HG03196 (cell line): ENCODE measurements around the gene COG7.
"Not testable (repeated sequence)": the region's sequence is repeated elsewhere in the genome, so short reads cannot be mapped to it uniquely, and the experiment has no call there.

ENCODE experiments used
- ATAC-seq: cut with Tn5 transposase; IDR thresholded peaks from one replicate; pipeline ENCODE4 v1.9.1; 2021; ENCODE audit not compliant: unreplicated experiment

The COG7 gene

GRCh38 chr16:23476289-23476688 is 23.3 kb upstream of the COG7 start:
- ATAC-seq: no peak

DNA sequence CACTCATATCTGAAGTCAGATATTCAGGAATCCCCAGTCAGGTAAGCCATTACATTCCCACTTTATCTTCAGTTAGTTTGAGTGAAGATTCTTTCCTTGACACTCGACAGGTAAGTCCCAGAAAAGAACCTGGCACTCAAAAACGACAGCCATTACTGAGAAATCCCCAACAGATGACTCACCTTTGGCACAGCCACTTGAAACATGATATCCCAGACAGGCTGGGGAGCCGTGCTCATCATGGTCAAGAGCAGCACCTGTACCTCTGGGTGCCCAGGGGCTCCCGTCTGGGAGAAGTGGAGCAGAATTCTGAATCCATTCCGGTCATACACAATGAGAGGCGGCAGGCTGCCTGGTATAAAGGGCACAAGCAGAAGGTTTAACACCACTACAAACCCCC is 16.8 kb upstream of the COG7 start:
- ATAC-seq: no peak

DNA sequence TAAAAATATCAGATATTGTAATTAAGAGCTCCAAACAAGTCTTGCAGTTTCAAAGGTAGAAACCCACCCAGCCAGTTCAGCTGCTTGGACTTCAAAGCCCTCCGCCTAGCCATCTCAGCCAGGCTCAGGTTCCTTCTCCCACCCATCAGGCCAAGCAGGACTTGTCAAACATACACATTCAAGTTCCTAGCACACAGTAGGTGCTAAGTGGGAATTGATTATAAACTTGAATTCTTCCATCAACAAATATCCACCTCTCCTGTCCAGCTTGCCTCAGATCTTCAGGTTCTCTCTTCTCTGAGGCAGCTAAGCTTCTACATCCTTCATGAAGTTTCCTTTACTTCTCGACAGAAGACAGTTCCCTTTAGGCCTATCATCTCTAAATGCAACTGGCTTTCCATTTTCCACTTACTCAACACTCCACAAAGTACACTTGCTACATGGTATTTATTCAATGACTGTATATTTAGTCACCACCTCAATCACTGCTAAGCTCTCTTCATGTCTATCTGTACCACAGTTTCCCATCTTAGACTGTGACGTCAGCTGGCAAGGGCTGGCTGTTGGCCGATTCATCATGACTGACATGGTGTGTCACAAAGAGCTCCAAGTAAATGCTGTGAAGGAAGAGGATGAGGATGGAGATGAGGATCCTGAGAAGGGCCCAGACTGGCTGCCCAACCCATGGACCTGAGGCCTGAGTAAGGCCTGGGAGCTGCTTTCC is 13.3 kb upstream of the COG7 start:
- no peak for ATAC-seq

DNA sequence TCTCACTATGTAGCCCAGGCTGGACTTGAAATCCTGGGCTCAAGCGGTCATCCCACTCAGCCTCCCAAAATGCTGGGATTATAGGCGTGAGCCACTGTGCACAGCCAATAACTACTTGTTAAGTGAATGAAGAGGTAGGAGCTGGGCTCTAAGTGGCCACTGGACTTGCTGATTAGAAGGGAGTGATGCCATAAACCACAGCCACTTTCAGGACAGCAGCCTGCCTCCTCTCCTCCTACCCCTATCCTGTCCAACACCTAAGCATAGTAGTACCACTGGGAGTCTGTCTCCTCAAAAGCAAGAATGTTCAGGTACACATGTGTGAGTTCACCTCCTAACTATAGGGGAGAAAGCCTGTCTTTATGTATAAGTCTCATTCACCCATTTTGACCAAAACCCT is 12.2 kb upstream of the COG7 start:
- ATAC-seq: no peak

GRCh38 chr16:23464196-23464595 is 11.2 kb upstream of the COG7 start:
- no peak for ATAC-seq

DNA sequence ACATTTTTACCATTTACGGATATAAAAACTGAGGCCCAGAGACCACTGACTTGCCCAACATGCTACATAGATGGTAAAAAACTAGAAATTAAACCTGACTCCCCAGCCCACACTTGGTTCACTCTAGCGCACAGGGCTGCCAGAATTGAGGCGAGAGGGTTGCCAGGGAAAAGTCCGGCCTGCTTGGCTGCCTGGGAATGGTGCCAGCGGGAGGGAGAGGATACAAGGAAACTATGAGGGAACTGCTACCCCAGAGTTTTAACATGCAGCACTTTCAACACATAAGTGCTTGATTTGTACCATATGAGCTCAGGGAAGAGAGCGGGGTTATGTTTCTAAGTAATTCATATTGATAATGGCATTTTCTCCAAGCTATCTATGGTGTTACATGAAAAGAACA is 10.0 kb upstream of the COG7 start:
- not testable (repeated sequence) for ATAC-seq

GRCh38 chr16:23453338-23454052 is 506 bp upstream of the COG7 start:
- ATAC-seq: no peak

- ATAC-seq: no peak
Observed at GRCh38 chr16:23452221-23452571, 793 bp downstream of the COG7 start.

- ATAC-seq: no peak
Observed at GRCh38 chr16:23448392-23448791, 4.6 kb downstream of the COG7 start.

- not testable (repeated sequence) for ATAC-seq
Observed at GRCh38 chr16:23437542-23437941, 15.4 kb downstream of the COG7 start.

- ATAC-seq: no peak
Observed at GRCh38 chr16:23436951-23437350, 16.0 kb downstream of the COG7 start.

DNA sequence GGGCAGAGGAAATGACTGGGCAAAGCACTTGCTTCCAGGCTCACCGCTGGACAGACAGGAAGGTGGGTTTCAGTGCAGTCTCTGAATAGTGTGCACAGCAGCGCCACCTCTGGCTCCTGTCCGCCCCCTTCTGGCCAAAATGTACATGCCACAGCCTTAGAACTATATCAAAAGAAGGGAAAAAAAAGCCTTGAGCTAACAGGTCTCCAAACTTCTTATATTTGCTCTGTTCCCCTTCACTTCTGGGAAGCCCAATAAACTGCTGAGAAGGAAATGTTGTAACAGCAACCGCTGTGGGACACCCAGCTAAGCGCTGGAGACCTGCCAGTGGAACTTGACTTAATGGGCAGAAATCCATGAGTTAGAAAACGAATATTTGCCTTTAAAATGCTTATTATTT is 17.5 kb downstream of the COG7 start:
- no peak for ATAC-seq

DNA sequence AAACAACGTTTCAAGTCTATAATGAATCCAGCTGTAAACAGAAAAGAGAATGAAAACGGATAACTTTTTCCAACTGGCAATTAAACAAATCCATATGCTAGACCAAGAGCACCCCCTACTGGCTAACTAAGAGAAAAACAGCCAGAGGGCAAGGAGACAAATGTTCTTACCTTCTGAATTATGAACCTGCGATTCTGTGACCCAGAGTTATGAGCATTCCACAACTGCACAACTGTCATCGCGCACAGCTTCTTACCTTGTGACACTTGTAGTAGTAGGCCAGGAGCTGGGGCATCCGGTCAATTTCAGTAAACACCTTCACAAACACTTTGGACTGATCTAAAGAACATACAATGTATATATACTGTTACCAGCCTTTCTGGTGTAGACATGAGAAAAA is 18.6 kb downstream of the COG7 start:
- ATAC-seq: no peak

GRCh38 chr16:23433261-23433920 is 19.6 kb downstream of the COG7 start:
- ATAC-seq: no peak

DNA sequence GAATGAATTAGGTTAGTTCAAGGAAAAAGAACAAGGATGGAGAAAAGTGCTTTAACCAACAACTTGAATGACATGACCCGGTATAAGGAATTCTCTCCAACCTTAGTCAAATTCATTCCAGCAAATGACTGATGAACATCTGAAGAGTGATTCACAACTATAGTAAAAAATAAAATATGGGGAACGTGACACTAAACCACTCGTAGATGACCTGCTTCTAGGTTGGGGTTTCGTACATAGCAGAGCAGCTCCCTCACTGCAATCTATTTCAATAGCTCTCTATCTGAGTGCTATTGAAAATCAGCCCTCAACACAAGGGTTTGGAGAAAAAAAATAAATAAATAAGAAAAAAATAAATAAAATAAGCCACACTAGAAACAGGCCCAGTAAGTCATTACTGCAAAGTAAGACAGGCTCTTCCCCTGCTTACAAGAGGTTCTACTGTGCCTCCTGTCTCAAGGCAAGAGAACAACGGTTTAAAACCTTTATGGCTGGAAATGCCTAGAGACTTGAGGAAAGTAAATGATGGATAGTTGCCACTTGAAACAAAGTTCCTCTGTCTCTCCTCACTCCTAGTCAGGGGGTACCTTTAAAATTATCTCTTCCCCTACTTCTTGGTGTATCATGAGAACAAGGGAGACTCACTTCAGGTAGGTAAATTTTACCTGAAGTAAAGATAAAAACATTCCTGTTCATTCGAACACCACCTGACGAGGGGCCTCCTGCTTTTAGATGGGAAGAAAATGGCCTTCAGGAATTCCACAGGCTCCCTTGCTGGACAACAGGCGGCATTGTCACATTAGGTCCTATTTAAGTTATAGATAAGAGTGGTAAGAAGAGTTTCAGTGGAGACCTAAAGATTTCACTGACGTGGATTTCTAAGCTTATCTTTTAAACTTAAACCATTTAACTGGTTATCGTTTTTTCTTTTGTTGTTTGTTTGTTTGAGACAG is 20.5 kb downstream of the COG7 start:
- ATAC-seq: no peak

DNA sequence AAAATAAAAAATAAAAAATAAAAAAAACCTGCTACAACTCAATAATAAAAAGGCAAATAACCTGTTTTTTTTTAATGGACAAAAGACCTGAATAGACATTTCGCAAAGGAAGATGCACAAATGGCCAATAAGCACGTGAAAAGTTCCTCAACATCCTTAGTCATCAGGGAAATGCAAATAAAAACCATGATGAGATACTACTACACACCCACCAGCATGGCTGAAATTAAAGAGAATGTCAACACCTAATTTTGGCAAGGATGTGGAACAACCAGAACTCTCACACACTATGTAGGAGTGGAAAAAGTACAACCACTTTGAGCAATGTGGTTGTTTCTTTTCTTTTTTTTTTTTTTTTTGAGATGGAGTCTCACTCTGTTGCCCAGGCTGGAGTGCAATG is 24.6 kb downstream of the COG7 start:
- ATAC-seq: no peak

DNA sequence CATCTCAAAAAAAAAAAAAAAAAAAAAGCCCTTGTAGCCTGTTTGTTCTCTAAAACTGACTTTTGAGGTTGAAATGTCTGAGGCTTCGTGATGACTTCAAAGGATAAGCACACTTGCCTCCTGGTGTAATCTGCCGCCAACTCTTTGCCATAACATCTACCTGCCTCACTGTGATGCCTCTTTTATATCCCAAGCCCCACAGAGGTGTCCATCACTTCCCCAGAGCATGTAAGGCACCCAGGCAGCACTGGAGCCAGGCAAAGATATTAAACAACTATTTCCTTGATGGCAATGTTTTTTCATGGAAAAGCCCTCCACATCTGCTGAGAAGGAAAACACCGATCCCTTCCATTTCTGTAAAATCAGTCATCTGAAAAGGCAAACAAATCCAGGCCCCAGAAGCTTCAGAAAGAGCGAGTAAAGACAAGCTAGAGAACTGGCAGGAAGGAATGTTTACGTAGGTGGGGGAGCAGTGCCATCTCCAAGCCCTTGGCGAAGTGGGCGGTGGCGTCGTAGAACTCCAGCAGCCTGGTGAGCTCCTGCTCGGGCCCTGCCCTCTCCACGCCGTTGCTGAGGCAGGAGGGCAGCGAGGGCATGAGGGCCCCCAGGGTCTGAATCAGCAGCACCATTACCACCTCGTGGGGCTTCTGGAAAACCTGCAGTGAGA is 28.6 kb downstream of the COG7 start:
- ATAC-seq: no peak

DNA sequence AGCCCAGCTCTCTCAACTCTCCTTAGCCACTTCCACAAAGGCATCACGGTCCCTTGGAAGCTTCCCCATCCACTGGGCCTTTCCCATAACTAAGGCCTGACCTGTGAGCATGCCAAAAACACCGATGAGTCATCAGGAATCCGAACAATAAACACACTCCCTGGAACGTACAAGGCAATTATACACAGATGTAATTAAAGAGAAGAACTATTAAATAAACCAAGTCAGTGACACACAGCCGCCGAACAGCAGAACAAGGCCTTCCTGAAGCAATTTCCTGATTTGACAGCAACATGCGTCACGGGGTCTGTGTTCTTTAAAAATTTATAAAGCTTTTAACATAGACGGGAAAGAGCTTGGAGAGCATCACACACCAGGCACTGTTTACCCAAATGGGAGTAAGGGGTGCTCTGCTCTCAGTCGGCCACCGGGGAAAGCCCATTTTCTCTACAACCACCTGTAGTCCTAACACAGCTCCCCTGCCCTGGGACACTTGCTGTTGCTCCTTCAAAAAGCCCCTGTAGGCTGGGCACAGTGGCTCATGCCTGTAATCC is 29.4 kb downstream of the COG7 start:
- ATAC-seq: no peak

- ATAC-seq: no peak
Observed at GRCh38 chr16:23420011-23420410, 33.0 kb downstream of the COG7 start.

- ATAC-seq: no peak
Observed at GRCh38 chr16:23416816-23417215, 36.2 kb downstream of the COG7 start.
